GM18858 (cell line): ENCODE results near the gene RPS10.
"Not testable (repeated sequence)": the region's sequence is repeated elsewhere in the genome, so short reads cannot be mapped to it uniquely, and the experiment has no call there.

Source experiments
- ATAC-seq: cut with Tn5 transposase; IDR thresholded peaks from one replicate; pipeline ENCODE4 v1.9.1; 2021; ENCODE audit not compliant: unreplicated experiment

The RPS10 gene

DNA sequence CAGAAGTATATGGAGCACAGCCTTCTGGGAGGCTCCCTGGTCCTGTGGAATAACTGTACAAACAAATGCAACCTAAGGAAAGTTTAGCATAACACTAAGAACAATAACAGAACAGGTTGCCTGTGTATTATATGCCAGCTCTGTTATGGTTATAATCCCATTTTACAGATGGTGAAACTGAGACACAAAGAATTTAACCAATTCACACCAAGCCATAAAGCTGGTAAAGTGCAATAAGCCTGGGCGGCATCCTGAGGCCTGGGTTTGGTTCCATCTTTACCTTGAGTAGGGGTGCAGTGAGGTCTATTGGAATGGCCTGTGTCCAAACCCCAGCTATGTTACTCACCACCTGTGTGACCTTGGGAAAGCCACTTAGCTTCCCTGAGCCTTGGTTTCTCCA lies 25.3 kb upstream of the RPS10 start:
- ATAC-seq: no peak

DNA sequence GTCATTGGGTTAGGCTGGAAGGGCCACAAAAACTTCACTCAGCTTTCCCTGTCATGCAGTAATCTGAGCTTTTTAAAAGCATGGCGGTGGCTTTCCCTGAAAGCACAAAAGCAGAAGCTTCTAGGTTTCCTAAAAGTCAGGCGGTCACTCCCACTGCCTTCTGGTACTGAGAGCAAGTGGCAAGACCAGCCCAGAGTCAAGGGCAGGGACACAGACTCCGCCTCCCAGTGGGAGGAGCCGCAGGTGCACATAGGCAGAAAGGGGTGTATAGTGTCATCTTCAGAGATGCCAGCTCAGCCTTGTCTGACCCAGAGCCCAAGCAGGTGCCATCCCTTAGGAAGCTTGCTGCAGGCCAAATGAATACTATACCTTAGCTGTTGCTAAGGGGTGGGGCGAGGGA lies 22.0 kb upstream of the RPS10 start:
- ATAC-seq: no peak

GRCh38 chr6:34447386-34447785 lies 21.5 kb upstream of the RPS10 start:
- no peak for ATAC-seq

GRCh38 chr6:34445313-34445860 lies 19.5 kb upstream of the RPS10 start:
- ATAC-seq: no peak

- ATAC-seq: no peak
Observed at GRCh38 chr6:34441526-34441925, 15.7 kb upstream of the RPS10 start.

DNA sequence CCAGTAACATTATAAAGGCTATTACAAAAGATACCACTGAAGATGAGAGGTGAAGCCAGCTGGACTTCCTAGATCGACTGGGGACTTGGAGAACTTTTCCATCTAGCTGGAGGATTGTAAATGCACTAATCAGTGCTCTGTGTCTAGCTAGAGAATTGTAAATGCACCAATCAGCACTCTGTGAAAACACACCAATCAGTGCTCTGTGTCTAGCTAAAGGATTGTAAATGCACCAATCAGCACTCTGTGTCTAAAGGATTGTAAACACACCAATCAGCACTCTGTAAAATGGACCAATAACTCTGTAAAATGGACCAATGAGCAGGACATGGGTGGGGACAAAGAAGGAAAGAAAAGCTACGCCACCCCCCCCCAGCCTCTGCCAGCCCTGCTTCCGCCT lies 13.6 kb upstream of the RPS10 start:
- no peak for ATAC-seq

GRCh38 chr6:34438705-34439104 lies 12.8 kb upstream of the RPS10 start:
- ATAC-seq: no peak

DNA sequence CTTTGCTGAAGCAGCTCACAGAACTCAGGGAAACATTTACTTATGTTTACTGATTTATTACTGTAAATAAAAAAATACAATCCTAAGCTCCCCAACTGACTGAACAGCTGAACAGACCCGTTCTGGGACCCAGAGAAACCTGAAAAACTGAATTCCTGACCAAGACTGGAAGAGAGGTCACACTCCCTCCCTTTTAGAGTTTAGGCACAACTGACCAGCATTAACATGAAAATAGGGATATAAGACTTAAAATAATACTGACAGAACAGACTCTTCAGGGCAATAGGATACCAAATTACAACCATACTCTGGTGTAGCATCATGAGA lies 11.7 kb upstream of the RPS10 start:
- ATAC-seq: no peak

GRCh38 chr6:34436803-34437643 lies 11.2 kb upstream of the RPS10 start:
- ATAC-seq: no peak

DNA sequence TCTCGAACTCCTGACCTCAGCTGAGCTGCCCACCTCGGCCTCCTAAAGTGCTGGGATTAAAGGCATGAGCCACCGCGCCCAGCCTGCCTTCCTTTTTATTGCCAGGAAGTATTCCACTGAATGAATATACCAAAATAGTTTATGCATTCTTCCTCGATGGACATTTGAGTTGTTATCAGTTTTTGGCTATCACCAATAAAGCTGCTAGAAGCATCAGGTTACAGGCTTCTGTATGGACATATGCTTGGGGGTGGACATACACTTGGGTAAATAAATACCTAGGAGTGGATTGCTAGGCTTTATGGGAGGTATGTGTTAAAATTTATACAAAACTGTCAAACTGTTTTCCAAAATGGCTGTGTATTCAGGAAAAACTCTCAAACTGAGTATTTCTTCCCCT lies 10.0 kb upstream of the RPS10 start:
- no peak for ATAC-seq

DNA sequence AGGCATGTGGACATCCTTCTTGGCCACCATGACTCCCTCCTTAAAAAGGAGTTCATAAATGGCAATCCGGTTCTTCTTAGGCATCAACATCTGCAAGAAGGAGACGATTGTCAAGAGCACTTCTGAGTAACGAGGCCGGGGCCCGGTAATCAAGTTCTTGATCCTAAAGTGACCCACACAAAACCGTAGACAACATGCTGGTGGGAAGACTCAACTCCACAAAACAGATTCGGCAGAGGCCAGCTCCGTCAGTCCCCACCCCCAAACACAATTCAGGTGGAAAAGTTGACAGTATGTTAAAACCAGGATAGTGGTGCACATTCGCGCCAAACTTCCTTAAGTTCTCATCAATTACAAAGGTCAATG lies 754 bp downstream of the RPS10 start:
- ATAC-seq: no peak

DNA sequence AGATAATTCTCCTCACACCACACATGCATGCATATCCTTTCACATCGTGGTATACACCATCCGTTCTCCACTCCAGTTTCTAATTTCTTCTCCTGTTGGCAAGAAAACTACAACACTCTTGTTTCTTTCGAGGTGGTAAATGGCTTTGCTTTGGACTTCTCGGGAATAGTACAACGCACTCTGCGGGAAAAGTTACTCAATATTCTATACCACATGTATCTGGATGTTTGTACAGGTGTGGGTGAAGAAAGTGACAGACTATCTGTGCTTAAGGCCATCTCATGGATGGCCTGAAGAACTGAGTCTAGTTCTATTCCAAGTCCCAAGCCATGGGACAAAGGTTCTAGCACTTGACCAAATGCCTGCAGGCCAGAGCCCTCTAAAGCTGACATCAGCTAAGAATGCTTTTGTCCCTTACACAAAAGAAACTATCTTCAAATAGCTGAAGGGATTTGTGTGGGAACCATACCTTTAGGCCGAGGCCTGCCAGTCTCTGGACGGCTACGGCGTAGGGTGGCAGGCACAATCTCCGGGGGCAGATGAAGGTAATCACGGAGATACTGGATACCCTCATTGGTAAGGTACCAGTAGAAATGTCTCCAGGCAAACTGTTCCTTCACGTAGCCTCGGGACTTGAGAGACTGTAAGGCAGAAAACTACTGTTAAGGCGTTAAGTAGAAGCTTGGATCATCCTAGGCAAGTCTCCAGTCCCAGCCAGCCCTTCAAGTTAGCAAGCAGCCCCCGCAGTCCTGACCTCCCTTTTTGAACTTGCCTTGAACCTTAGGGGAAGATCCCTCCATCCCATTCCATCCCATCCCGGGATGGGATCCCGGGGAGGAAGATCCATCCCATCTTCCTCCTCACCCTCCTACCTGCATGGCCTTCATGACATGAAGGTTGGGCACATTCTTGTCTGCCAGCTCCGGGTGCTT lies 1.4 kb downstream of the RPS10 start:
- no peak for ATAC-seq

- ATAC-seq: no peak
Observed at GRCh38 chr6:34423254-34423653, 2.6 kb downstream of the RPS10 start.

DNA sequence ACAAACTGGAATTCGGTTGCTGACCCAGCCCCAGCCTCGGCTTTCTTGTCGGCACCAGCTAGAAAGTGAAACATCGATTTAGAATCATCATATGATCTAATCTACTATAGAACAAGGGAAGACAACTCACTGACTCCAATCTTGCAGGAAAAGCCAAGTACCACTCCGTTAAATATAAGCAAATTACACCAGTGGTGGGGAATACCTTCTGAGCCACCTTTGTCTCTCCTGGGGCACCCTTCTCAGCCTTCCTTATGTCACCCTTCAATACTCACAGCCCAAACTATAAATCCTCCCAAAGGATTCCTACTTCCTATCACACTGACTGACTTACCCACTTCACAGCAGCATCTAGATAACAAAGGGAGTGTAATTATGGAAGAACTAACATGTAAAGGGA lies 7.5 kb downstream of the RPS10 start:
- ATAC-seq: no peak

- ATAC-seq: no peak
Observed at GRCh38 chr6:34416877-34417371, 8.9 kb downstream of the RPS10 start.

DNA sequence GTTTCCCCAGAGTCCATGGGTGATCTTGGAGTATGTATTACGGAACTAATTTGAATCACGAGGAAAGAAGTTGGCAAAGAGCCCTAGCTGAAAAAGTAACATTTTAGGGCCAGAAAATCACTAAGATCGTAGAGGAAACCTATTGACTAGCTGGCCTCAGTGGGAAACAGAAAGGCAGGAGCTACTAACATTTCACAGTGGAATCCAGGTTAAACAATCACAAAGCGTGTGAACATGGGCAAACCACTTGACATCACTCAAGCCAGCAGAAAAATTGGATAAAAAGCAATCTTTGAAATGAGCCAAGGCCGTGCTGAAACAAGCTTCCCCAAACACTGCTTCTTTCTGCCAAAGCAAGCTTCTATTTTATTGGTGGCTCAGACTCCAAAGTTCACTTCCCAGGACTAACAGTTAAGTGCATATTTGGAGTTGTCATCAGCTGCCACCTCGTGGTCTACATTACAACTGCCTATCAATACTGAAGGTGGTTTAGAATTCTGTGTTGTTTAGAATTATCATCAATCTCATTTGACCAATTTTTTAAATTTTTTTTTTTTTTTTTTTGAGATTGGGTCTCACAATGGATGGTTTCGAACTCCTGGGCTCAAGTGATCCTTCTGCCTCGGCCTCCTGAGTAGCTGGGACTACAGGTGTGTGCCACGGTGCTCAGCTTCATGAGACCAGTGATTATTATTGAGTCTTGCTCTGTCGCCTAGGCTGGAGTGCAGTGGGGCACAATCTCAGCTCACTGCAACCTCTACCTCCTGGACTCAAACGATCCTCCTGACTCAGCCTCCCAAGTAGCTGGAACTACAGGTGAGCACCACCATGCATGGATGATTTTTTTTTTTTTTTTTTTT lies 10.6 kb downstream of the RPS10 start:
- ATAC-seq: no peak

DNA sequence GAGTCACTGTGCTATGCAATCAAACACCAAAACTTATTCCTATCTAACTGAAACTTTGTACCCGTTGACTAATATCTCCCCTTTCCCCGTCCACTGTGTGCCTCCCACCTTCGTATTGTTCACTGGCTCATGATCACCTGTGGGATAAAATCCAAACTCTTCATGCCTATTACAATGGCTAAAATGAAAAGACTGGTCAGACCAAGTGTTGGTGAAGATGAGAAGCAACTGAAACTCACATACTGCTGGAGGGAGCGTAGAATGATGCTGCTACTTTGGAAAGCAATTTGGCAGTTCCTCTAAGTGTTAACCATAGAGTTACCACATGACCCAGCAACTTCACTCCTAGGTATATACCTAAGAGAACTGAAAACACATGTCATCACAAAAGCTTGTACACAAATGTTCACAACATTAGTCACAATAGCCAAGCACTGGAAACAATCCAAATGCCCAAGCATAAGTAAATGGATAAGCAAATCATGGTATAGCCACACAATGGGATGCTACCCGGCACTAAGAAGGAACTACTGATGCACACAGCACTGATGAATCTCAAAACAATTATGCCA lies 13.1 kb downstream of the RPS10 start:
- no peak for ATAC-seq

DNA sequence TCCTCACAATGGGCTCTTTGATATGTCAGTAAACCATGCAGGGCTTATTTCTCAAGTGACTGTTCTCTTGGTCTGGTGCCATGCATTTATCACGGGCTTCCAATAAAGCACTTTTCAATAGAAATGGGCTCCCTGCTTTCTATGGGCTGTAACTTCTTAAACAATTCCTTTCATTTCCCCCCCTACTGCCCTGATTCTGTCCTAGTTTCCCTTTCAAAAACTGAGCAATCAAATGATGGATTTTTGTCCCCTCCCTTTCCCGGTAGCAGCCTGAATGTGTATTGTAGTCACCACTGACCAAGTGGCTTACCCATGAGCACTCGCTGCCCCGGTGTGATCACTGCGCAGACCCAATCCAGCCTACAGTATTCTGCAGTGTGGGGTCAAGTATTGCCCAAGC lies 13.9 kb downstream of the RPS10 start:
- ATAC-seq: no peak

- not testable (repeated sequence) for ATAC-seq
Observed at GRCh38 chr6:34407915-34408314, 18.0 kb downstream of the RPS10 start.

GRCh38 chr6:34396518-34396917 lies 29.4 kb downstream of the RPS10 start:
- no peak for ATAC-seq

GRCh38 chr6:34393966-34394305 lies 31.9 kb downstream of the RPS10 start:
- ATAC-seq: no peak
